MM.1S (cell line): ENCODE data around the gene TYW1.
"Not testable (repeated sequence)": the region's sequence is repeated elsewhere in the genome, so short reads cannot be mapped to it uniquely, and the experiment has no call there.

ENCODE experiments used
- DNase-seq: peaks from one replicate; pipeline ENCODE4 v3.0.0-alpha.2; 2015
- H2AFZ ChIP-seq: fragments of 300-600 bp; sonication (generic); 2 replicates; pipeline ENCODE4 v1.6.0; 2016; ENCODE audit warnings: antibody characterized with exemption, low read length
- H3F3A ChIP-seq: fragments of 300-600 bp; sonication (generic); 2 replicates; pipeline ENCODE4 v1.6.1; 2016; ENCODE audit warnings: mild to moderate bottlenecking, antibody characterized with exemption, low read length, moderate library complexity, mixed read lengths; ENCODE audit not compliant: insufficient read depth
- H3K27ac ChIP-seq: fragments of 300-600 bp; sonication (generic); 2 replicates; pipeline ENCODE4 v1.5.1; 2016; ENCODE audit warnings: mild to moderate bottlenecking, low read length
- H3K27me3 ChIP-seq: fragments of 300-600 bp; sonication (generic); replicated peaks from 2 replicates; pipeline ENCODE4 v1.6.0; 2016; ENCODE audit warnings: low read length; ENCODE audit not compliant: insufficient read depth
- H3K36me3 ChIP-seq: fragments of 300-600 bp; sonication (generic); replicated peaks from 2 replicates; pipeline ENCODE4 v1.6.1; 2016; ENCODE audit warnings: mild to moderate bottlenecking, low read length, mixed read lengths; ENCODE audit not compliant: insufficient read depth
- H3K4me1 ChIP-seq: fragments of 300-600 bp; sonication (generic); 2 replicates; pipeline ENCODE4 v1.6.1; 2016; ENCODE audit warnings: low read length, mixed read lengths
- H3K4me2 ChIP-seq: fragments of 300-600 bp; sonication (generic); 2 replicates; pipeline ENCODE4 v1.6.0; 2016; ENCODE audit warnings: low read depth, low read length
- H3K4me3 ChIP-seq: fragments of 300-600 bp; sonication (generic); 2 replicates; pipeline ENCODE4 v1.5.1; 2016; ENCODE audit warnings: low read length, mixed read lengths
- H3K79me2 ChIP-seq: fragments of 300-600 bp; sonication (generic); 2 replicates; pipeline ENCODE4 v1.6.1; 2016; ENCODE audit warnings: mixed run types, low read length, mixed read lengths
- H3K9ac ChIP-seq: fragments of 300-600 bp; sonication (generic); 2 replicates; pipeline ENCODE4 v1.6.1; 2016; ENCODE audit warnings: low read length, mixed read lengths
- H3K9me2 ChIP-seq: fragments of 300-600 bp; sonication (generic); replicated peaks from 2 replicates; pipeline ENCODE4 v1.6.1; 2016; ENCODE audit warnings: mild to moderate bottlenecking, low read length, mixed read lengths; ENCODE audit not compliant: insufficient read depth
- H3K9me3 ChIP-seq: fragments of 300-600 bp; sonication (generic); replicated peaks from 2 replicates; pipeline ENCODE4 v1.6.1; 2016; ENCODE audit warnings: mild to moderate bottlenecking, low read length, mixed read lengths; ENCODE audit not compliant: insufficient read depth
- H4K20me1 ChIP-seq: fragments of 300-600 bp; sonication (generic); 2 replicates; pipeline ENCODE4 v1.6.1; 2016; ENCODE audit warnings: mild to moderate bottlenecking, low read length, moderate library complexity, mixed read lengths; ENCODE audit not compliant: insufficient read depth
- CTCF ChIP-seq: fragments of 300-600 bp; sonication (generic); IDR thresholded peaks from 2 replicates; pipeline ENCODE4 v1.5.1; 2016; ENCODE audit warnings: antibody characterized with exemption, low read length, mixed read lengths
- EZH2 ChIP-seq: fragments of 300-600 bp; sonication (generic); optimal IDR thresholded peaks from 2 replicates; pipeline ENCODE3; 2017; ENCODE audit warnings: low read depth, mild to moderate bottlenecking, antibody characterized with exemption, low read length, mixed read lengths
- EZH2phosphoT487 ChIP-seq: fragments of 300-600 bp; sonication (generic); IDR thresholded peaks from 2 replicates; pipeline ENCODE4 v1.6.1; 2018; ENCODE audit warnings: antibody characterized with exemption, low read length

Gene TYW1

GRCh38 chr7:67052161-67052560 lies 55.5 kb downstream of the TYW1 start:
- H3K36me3 ChIP-seq, H3F3A ChIP-seq, H3K79me2 ChIP-seq, H3K27me3 ChIP-seq, H3K4me3 ChIP-seq, H3K4me2 ChIP-seq, H3K4me1 ChIP-seq, H4K20me1 ChIP-seq, DNase-seq, H3K9me2 ChIP-seq, H3K27ac ChIP-seq, H3K9ac ChIP-seq, H3K9me3 ChIP-seq, H2AFZ ChIP-seq: not testable (repeated sequence)

GRCh38 chr7:67056683-67057082 lies 60.0 kb downstream of the TYW1 start:
- Histone ChIP-seq H3K79me2 (no peaks in the 10 kb centered on the region), H3K36me3 (no peaks in the 10 kb centered on the region), H3K27me3 (no peaks in the 10 kb centered on the region), H3K4me1 (no peaks in the 10 kb centered on the region), H2AFZ (no peak overlapping the region), H3F3A (no peaks in the 10 kb centered on the region), H3K4me3 (no peak overlapping the region), H3K9me3 (no peaks in the 10 kb centered on the region), H4K20me1 (no peaks in the 10 kb centered on the region), H3K27ac (no peak overlapping the region), H3K9ac (no peak overlapping the region), H3K4me2 (no peak overlapping the region), H3K9me2 (no peaks in the 10 kb centered on the region)
- no peak for TF ChIP-seq EZH2
- no peak for TF ChIP-seq EZH2phosphoT487
- no peak for TF ChIP-seq CTCF
- no peak for DNase-seq

GRCh38 chr7:67061321-67061720 lies 64.7 kb downstream of the TYW1 start:
- H3K4me3 ChIP-seq, H3K9ac ChIP-seq, H3K4me1 ChIP-seq, H3K36me3 ChIP-seq, H3F3A ChIP-seq, H3K27ac ChIP-seq, H4K20me1 ChIP-seq, H2AFZ ChIP-seq, H3K9me2 ChIP-seq, H3K9me3 ChIP-seq, H3K4me2 ChIP-seq, DNase-seq, H3K27me3 ChIP-seq, H3K79me2 ChIP-seq: not testable (repeated sequence)

GRCh38 chr7:67062802-67063201 lies 66.2 kb downstream of the TYW1 start:
- H3K79me2 ChIP-seq, H3K4me3 ChIP-seq, H3K27me3 ChIP-seq, H3K9ac ChIP-seq, H4K20me1 ChIP-seq, H3K4me2 ChIP-seq, H3K4me1 ChIP-seq, H3K9me2 ChIP-seq, H3K36me3 ChIP-seq, H3K9me3 ChIP-seq, H3F3A ChIP-seq, H3K27ac ChIP-seq, DNase-seq, H2AFZ ChIP-seq: not testable (repeated sequence)

GRCh38 chr7:67066950-67067622 lies 70.5 kb downstream of the TYW1 start:
- H3F3A ChIP-seq, H3K9ac ChIP-seq, H3K79me2 ChIP-seq, H3K27ac ChIP-seq, H2AFZ ChIP-seq, H3K4me1 ChIP-seq, DNase-seq, H4K20me1 ChIP-seq, H3K4me2 ChIP-seq, H3K36me3 ChIP-seq, H3K27me3 ChIP-seq, H3K9me3 ChIP-seq, H3K9me2 ChIP-seq, H3K4me3 ChIP-seq: not testable (repeated sequence)

GRCh38 chr7:67076120-67076519 lies 79.5 kb downstream of the TYW1 start:
- H2AFZ ChIP-seq, H3F3A ChIP-seq, H3K9me2 ChIP-seq, H4K20me1 ChIP-seq, H3K4me1 ChIP-seq, H3K79me2 ChIP-seq, DNase-seq, H3K9ac ChIP-seq, H3K4me2 ChIP-seq, H3K9me3 ChIP-seq, H3K4me3 ChIP-seq, H3K36me3 ChIP-seq, H3K27me3 ChIP-seq, H3K27ac ChIP-seq: not testable (repeated sequence)

- not testable (repeated sequence) for H3K4me3 ChIP-seq
Observed at GRCh38 chr7:67082880-67083279, 86.2 kb downstream of the TYW1 start.

More at GRCh38 chr7:67082880-67083279, 86.2 kb downstream of the TYW1 start:
- not testable (repeated sequence) for H3F3A ChIP-seq, H4K20me1 ChIP-seq, H3K4me2 ChIP-seq, H3K27me3 ChIP-seq, H3K4me1 ChIP-seq, DNase-seq, H3K79me2 ChIP-seq, H3K9me3 ChIP-seq, H3K36me3 ChIP-seq, H3K9me2 ChIP-seq, H3K9ac ChIP-seq, H2AFZ ChIP-seq, H3K27ac ChIP-seq
